GM23338 (cell line): ENCODE measurements around the gene SUCLG1. TPM values are rescaled to one million over a fixed set of nuclear protein-coding genes. Genes with fewer than 3 reads are reported as not detected.

ENCODE experiments used
- ATAC-seq: fragments of 200-7000 bp; cut with Tn5 transposase; 3 replicates; pipeline ENCODE4 v1.9.1; 2020
- DNase-seq: peaks from one replicate; pipeline ENCODE4 v3.0.0-alpha.2; 2015; ENCODE audit warnings: low spot score
- H2AFZ ChIP-seq: fragments of 200-600 bp; sonication (generic); 2 replicates; pipeline ENCODE4 v1.8.0; 2016; ENCODE audit warnings: antibody characterized with exemption, mild to moderate bottlenecking, moderate library complexity
- H3F3A ChIP-seq: fragments of 200-600 bp; sonication (generic); replicated peaks from 2 replicates; pipeline ENCODE4 v1.8.0; 2017; ENCODE audit warnings: antibody characterized with exemption, mixed run types, low read depth
- H3K27ac ChIP-seq: fragments of 200-600 bp; sonication (generic); 2 replicates; pipeline ENCODE4 v1.6.1; 2016; ENCODE audit warnings: low read depth
- H3K27me3 ChIP-seq: fragments of 200-600 bp; sonication (generic); 2 replicates; pipeline ENCODE4 v1.8.0; 2016; ENCODE audit warnings: mild to moderate bottlenecking, mixed run types, moderate library complexity; ENCODE audit not compliant: insufficient read depth
- H3K36me3 ChIP-seq: fragments of 200-600 bp; sonication (generic); 2 replicates; pipeline ENCODE4 v1.8.0; 2016; ENCODE audit warnings: mild to moderate bottlenecking; ENCODE audit not compliant: insufficient read depth
- H3K4me1 ChIP-seq: fragments of 200-600 bp; sonication (generic); 2 replicates; pipeline ENCODE4 v1.8.0; 2016; ENCODE audit warnings: mild to moderate bottlenecking, moderate library complexity; ENCODE audit not compliant: insufficient read depth
- H3K4me2 ChIP-seq: fragments of 200-600 bp; sonication (generic); 2 replicates; pipeline ENCODE4 v1.7.1; 2017; ENCODE audit warnings: mixed run types
- H3K4me3 ChIP-seq: fragments of 200-600 bp; sonication (generic); 2 replicates; pipeline ENCODE4 v1.6.1; 2016; ENCODE audit warnings: mixed run types
- H3K79me2 ChIP-seq: fragments of 200-600 bp; sonication (generic); replicated peaks from 2 replicates; pipeline ENCODE4 v1.8.0; 2017; ENCODE audit warnings: mild to moderate bottlenecking; ENCODE audit not compliant: insufficient read depth
- H3K9me2 ChIP-seq: fragments of 200-600 bp; sonication (generic); 2 replicates; pipeline ENCODE4 v1.8.0; 2017; ENCODE audit not compliant: insufficient read depth
- H4K20me1 ChIP-seq: fragments of 200-600 bp; sonication (generic); replicated peaks from 2 replicates; pipeline ENCODE4 v1.8.0; 2017; ENCODE audit warnings: mild to moderate bottlenecking; ENCODE audit not compliant: insufficient read depth
- H3K27ac Mint-ChIP-seq: 2 replicates; pipeline ENCODE4 v1.8.0; 2020; ENCODE audit warnings: inconsistent platforms, mild to moderate bottlenecking, moderate library complexity, mixed read lengths
- H3K27me3 Mint-ChIP-seq: 3 replicates; pipeline ENCODE4 v1.8.0; 2022; ENCODE audit warnings: low read depth, mild to moderate bottlenecking, moderate library complexity, mixed read lengths, inconsistent platforms; ENCODE audit not compliant: insufficient read depth, poor library complexity
- H3K36me3 Mint-ChIP-seq: 3 replicates; pipeline ENCODE4 v1.8.0; 2021; ENCODE audit warnings: low read depth, mild to moderate bottlenecking, inconsistent platforms, moderate library complexity, mixed read lengths
- H3K4me1 Mint-ChIP-seq: 3 replicates; pipeline ENCODE4 v1.8.0; 2020; ENCODE audit warnings: mild to moderate bottlenecking, inconsistent platforms, mixed read lengths
- H3K4me3 Mint-ChIP-seq: 3 replicates; pipeline ENCODE4 v1.8.0; 2021; ENCODE audit warnings: moderate library complexity, mild to moderate bottlenecking, inconsistent platforms, mixed read lengths
- H3K9me3 Mint-ChIP-seq: 3 replicates; pipeline ENCODE4 v1.8.0; 2020; ENCODE audit warnings: moderate library complexity, mild to moderate bottlenecking, inconsistent platforms, mixed read lengths
- CREB1 ChIP-seq: fragments of 250-450 bp; sonication (Bioruptor Pico); IDR thresholded peaks from 2 replicates; pipeline ENCODE4 v1.5.0; 2020; ENCODE audit warnings: low read depth, mild to moderate bottlenecking, moderate library complexity
- CTCF ChIP-seq, 2 experiments: fragments of 200-600 bp in 1 of 2; sonication (generic) in 1 of 2; conservative IDR thresholded peaks; 2 replicates each; pipeline versions ENCODE4 v1.5.1 to v1.6.1; 2016 to 2017; ENCODE audit warnings: antibody characterized with exemption in 2 of 2, low read depth in 2 of 2, mild to moderate bottlenecking in 2 of 2, moderate library complexity in 1 of 2
- ETS1 ChIP-seq: IDR thresholded peaks from 2 replicates; pipeline ENCODE4 v1.6.1; 2016; ENCODE audit warnings: antibody characterized with exemption
- EZH2phosphoT487 ChIP-seq: fragments of 200-600 bp; sonication (generic); IDR thresholded peaks from one replicate; pipeline ENCODE4 v1.8.1; 2018; ENCODE audit warnings: antibody characterized with exemption; ENCODE audit not compliant: unreplicated experiment
- JUNB ChIP-seq: IDR thresholded peaks from one replicate; pipeline ENCODE4 v1.6.1; 2016; ENCODE audit warnings: antibody characterized with exemption; ENCODE audit not compliant: unreplicated experiment
- NANOG ChIP-seq: IDR thresholded peaks from 2 replicates; pipeline ENCODE4 v1.6.1; 2016; ENCODE audit warnings: antibody characterized with exemption, borderline replicate concordance
- REST ChIP-seq: IDR thresholded peaks from one replicate; pipeline ENCODE4 v1.6.1; 2018; ENCODE audit warnings: antibody characterized with exemption; ENCODE audit not compliant: unreplicated experiment
- STAT1 ChIP-seq: IDR thresholded peaks from one replicate; pipeline ENCODE4 v1.6.1; 2016; ENCODE audit warnings: antibody characterized with exemption; ENCODE audit not compliant: unreplicated experiment
- ZNF114 ChIP-seq: fragments of 250-450 bp; sonication (Bioruptor Pico); IDR thresholded peaks from 2 replicates; pipeline ENCODE4 v1.5.0; 2020; ENCODE audit warnings: mild to moderate bottlenecking, moderate library complexity
- ZNF331 ChIP-seq: fragments of 250-450 bp; sonication (Bioruptor Pico); IDR thresholded peaks from 2 replicates; pipeline ENCODE4 v1.5.0; 2020; ENCODE audit warnings: low read depth, mild to moderate bottlenecking, moderate library complexity
- polyA plus RNA-seq: library from polyadenylated mRNA; unstranded; fragments of >200 nt; fragmentation: Nextera tagmentation; extraction: Ambion mirVana; gene quantifications from 2 replicates; pipeline ENCODE4 v1.2.1, GENCODE V29; 2016
- total RNA-seq: library from RNA; depleted of rRNA; stranded (reverse); fragments of >200 nt; shearing (Covaris generic); gene quantifications from 2 replicates; pipeline ENCODE4 v1.2.3, GENCODE V29; 2014

The SUCLG1 gene
- total and polyA plus RNA-seq, 2 experiments from 2014 or later = 24.3 to 36.0 TPM

- no peaks in the 10 kb centered on the region for H3K36me3 ChIP-seq
- ATAC-seq = no peak
These were observed 22.6 kb upstream of the SUCLG1 start for GRCh38 chr2:84481702-84482101.

GRCh38 chr2:84478867-84479266 is 19.8 kb upstream of the SUCLG1 start:
- H3K27ac ChIP-seq = no peak overlapping the region
- no peaks in the 10 kb centered on the region for H4K20me1 ChIP-seq
- no peak overlapping the region for H3K4me3 ChIP-seq
- Mint-ChIP-seq H3K4me3 (no peak overlapping the region), H3K27ac (no peak overlapping the region), H3K36me3 (peaks cover 12% of the 10 kb centered on the region; the same call in 2 of the 3 replicates), H3K4me1 (no peaks in the 10 kb centered on the region), H3K27me3 (peaks cover 4% of the 10 kb centered on the region), H3K9me3 (peaks cover 30% of the 10 kb centered on the region)
- no peaks in the 10 kb centered on the region for H3K9me2 ChIP-seq
- DNase-seq = no peak
- H3K79me2 ChIP-seq = no peaks in the 10 kb centered on the region
- H2AFZ ChIP-seq = no peak overlapping the region
- no peaks in the 10 kb centered on the region for H3K27me3 ChIP-seq
- H3F3A ChIP-seq = no peaks in the 10 kb centered on the region
- ATAC-seq = no peak
- no peaks in the 10 kb centered on the region for H3K4me1 ChIP-seq
- no peak overlapping the region for H3K4me2 ChIP-seq
- no peaks in the 10 kb centered on the region for H3K36me3 ChIP-seq
- TF ChIP-seq NANOG = no peak
- no peak for TF ChIP-seq EZH2phosphoT487
- TF ChIP-seq JUNB = no peak
- TF ChIP-seq CTCF (conservative IDR thresholded peaks at IDR 0.05; ENCODE audit: low read depth in 2 of 2) = no peak
- no peak for TF ChIP-seq ZNF331 (CRISPR knock-in tag)
- TF ChIP-seq ETS1 = no peak
- no peak for TF ChIP-seq CREB1 (CRISPR knock-in tag)
- no peak for TF ChIP-seq ZNF114
- no peak for TF ChIP-seq REST

More at GRCh38 chr2:84481702-84482101, 22.6 kb upstream of the SUCLG1 start:
- no peak overlapping the region for H2AFZ ChIP-seq
- no peaks in the 10 kb centered on the region for H3K4me1 ChIP-seq
- H3K4me2 ChIP-seq = no peak overlapping the region
- H3K4me3 ChIP-seq = no peak overlapping the region
- TF ChIP-seq STAT1 (no peak), ZNF331 (CRISPR knock-in tag) (no peak), EZH2phosphoT487 (no peak), CREB1 (CRISPR knock-in tag) (no peak), REST (no peak)
- H3K9me2 ChIP-seq = peaks cover 5% of the 10 kb centered on the region; the same call in 1 of the 2 replicates
- no peaks in the 10 kb centered on the region for H3K79me2 ChIP-seq
- Mint-ChIP-seq H3K27me3 (peaks cover 6% of the 10 kb centered on the region), H3K27ac (no peak overlapping the region), H3K4me3 (no peak overlapping the region), H3K4me1 (no peaks in the 10 kb centered on the region), H3K9me3 (peaks cover 24% of the 10 kb centered on the region), H3K36me3 (peaks cover 12% of the 10 kb centered on the region; the same call in 2 of the 3 replicates)
- H3K27ac ChIP-seq = no peak overlapping the region
- no peaks in the 10 kb centered on the region for H3F3A ChIP-seq
- no peak for DNase-seq
- H3K27me3 ChIP-seq = no peaks in the 10 kb centered on the region
- no peaks in the 10 kb centered on the region for H4K20me1 ChIP-seq
